T-helper 2 cell treated with Interferon-gamma antibody and Interleukin-4, amounts not matched to agents 5 μg/mL and 100 μg/mL, for 36 hours (primary cell): ENCODE data around the gene ESPNL.
"Not testable (repeated sequence)": the region's sequence is repeated elsewhere in the genome, so short reads cannot be mapped to it uniquely, and the experiment has no call there.

Experiments
- DNase-seq: peaks from one replicate; pipeline ENCODE4 v3.0.0; 2021; ENCODE audit warnings: low spot score
- H3K27ac Mint-ChIP-seq: one replicate; pipeline ENCODE4 v1.8.0; 2021; ENCODE audit warnings: mild to moderate bottlenecking, mixed read lengths
- H3K27me3 Mint-ChIP-seq: one replicate; pipeline ENCODE4 v1.8.0; 2021; ENCODE audit warnings: low read depth, mixed read lengths
- H3K36me3 Mint-ChIP-seq: one replicate; pipeline ENCODE4 v1.8.0; 2021; ENCODE audit warnings: low read depth, mixed read lengths
- H3K4me1 Mint-ChIP-seq: one replicate; pipeline ENCODE4 v1.8.0; 2021; ENCODE audit warnings: low read depth, mixed read lengths
- H3K4me3 Mint-ChIP-seq: one replicate; pipeline ENCODE4 v1.8.0; 2022; ENCODE audit warnings: mild to moderate bottlenecking, moderate library complexity, mixed read lengths
- H3K9me3 Mint-ChIP-seq: one replicate; pipeline ENCODE4 v1.8.0; 2021; ENCODE audit warnings: mixed read lengths

The ESPNL gene

DNA sequence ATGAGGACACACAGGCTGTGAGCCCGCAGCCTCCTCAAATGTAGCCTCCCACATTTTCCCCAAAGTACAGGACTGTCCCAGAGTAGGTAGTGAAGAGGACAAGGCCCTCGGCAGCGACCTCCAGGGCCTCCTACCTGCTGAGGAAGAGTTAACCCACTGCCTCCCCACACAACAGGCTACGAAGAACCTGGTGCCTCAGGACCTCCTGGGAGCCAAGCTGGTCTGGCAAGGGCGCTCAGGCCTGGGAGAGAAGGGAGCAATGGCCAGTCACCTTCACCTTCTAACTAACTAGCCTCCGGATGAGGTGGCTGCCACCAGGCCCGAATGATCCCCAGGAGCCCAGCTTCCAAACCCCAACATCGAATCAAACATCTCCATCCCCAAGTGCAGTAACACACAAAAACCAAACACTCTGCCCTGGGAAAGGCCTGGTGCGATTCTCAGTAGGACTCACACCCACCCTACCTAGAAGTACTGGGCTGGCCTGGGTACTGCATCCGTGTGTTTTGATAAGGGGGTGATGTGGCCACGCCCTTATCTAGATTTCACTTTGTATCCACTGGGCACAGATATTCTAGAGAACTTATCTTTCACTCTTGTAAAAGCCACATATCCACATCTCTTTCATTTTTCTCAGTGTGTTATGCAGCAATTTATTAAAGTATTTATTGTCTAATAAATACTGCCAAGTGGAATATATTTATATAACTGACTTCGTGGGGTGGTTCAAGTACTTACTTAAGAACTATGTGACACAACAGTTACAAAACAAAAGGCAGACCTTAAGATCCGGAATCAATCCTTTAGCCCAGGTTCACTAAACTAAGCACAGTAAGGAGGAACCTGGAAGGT lies 68.3 kb downstream of the ESPNL start:
- Mint-ChIP-seq H3K27ac (no peak overlapping the region), H3K4me3 (no peak overlapping the region), H3K27me3 (peaks cover 13% of the 10 kb centered on the region), H3K9me3 (no peaks in the 10 kb centered on the region), H3K36me3 (peaks cover 26% of the 10 kb centered on the region), H3K4me1 (no peaks in the 10 kb centered on the region)
- DNase-seq = no peak

DNA sequence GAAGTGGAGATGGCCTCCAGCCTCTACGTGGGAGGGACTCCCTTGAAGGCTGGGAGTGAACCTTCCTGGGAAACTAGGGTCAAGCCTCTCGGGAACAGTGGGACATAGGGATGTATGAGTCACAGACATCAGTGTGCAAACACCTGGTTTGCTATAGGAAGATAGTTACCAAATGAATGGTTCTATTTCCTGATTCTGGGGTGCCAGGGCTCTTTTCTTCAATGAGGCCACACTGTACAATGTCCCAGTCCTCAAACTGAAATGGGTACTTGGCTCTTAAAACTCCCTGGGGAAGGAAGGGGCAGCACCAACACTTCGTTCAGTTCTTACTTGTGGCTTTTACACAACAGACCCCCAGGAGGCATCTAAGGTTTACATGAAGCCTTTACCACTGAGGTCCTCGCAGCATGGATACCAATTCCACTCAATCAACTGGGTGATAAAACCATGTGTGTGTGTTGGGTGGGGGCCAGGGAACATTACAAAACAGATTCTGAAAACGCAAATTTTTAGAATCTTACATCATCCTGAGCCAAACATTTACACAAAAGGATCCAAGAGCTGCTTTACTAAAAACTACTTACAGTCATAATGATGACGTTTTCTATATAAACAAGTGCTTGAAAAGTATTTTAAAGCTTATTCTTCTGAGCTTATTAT lies 69.0 kb downstream of the ESPNL start:
- Mint-ChIP-seq H3K36me3 (peaks cover 33% of the 10 kb centered on the region), H3K4me3 (no peak overlapping the region), H3K4me1 (no peaks in the 10 kb centered on the region), H3K9me3 (no peaks in the 10 kb centered on the region), H3K27me3 (peaks cover 13% of the 10 kb centered on the region), H3K27ac (no peak overlapping the region)
- DNase-seq = no peak

DNA sequence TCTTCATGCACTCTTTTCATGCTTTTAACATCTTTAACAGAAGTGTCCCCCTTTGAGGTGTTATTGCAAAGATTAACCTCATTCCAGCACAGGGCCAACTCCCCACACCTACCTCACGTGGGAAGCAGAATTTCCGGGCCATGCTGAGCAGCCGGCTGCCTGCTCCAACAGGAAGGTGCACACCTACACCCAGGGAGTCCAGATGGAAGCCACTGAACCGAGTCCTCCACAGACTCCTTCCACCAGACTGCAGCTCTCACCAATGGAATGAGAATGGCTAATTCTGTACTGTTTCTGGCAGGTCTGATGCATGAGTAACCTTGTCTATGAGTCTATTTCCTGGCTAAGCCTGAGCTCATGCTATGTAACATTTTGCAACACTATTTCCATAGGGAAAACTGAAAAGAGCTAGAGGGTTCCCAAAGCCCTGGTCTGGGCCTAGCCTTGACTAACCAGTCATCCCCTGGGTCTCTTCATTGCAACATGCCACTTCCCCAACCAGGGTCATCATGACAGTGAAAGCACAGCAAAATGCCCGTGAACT lies 69.6 kb downstream of the ESPNL start:
- no peak for DNase-seq
- Mint-ChIP-seq H3K27me3 (peaks cover 8% of the 10 kb centered on the region), H3K36me3 (peaks cover 33% of the 10 kb centered on the region), H3K27ac (no peak overlapping the region), H3K4me1 (no peaks in the 10 kb centered on the region), H3K4me3 (no peak overlapping the region), H3K9me3 (no peaks in the 10 kb centered on the region)

DNA sequence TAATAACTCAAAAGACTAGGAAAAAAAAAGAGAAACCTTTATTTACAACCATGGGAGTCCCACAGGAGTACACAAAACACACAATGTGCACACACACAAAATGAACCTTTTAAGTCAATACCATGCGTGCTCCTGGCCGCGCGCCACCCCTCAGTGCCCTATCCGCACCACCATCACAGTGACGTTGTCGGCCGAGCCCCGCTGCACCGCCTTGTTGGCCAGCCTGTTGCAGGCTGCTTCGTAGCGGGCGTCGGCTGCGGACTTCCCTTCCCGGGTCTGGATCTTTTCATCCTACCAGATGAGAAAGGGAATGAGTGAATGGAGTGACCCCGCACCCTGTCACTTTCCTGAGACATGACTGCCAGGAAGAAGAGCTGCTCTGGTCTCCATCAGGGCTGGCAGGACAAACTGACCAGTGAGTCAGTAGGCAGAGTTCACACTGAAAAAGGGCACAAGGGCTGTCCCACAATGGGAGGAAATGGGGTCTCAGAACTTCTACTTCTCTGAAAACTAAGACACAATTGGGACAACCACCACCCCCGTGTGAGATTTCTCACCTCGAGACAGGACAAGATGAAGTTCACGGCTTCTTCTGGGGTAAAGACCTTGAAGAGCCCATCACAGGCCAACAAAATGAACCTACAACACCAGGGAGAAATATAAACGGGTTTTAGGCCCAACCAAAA lies 70.4 kb downstream of the ESPNL start:
- H3K9me3 Mint-ChIP-seq = no peaks in the 10 kb centered on the region
- DNase-seq = no peak
- H3K4me1 Mint-ChIP-seq = no peaks in the 10 kb centered on the region
- H3K27me3 Mint-ChIP-seq = peaks cover under 1% of the 10 kb centered on the region
- H3K27ac Mint-ChIP-seq = peak overlapping the region; percentile 11
- no peak overlapping the region for H3K4me3 Mint-ChIP-seq
- peaks cover 33% of the 10 kb centered on the region for H3K36me3 Mint-ChIP-seq

DNA sequence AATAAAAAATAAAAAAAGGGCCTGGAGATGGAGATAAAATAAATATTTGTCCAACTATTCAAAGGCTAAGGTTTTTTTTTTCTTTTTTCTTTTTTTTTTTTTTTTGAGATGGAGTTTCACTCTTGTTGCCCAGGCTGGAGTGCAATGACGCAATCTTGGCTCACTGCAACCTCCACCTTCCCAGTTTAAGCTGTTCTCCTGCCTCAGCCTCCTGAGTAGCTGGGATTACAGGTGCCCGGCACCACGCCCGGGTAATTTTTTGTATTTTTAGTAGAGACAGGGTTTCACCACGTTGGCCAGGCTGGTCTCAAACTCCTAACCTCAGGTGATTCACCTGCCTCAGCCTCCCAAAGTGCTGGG lies 70.9 kb downstream of the ESPNL start:
- H3K4me3 Mint-ChIP-seq, H3K4me1 Mint-ChIP-seq, H3K27me3 Mint-ChIP-seq, H3K9me3 Mint-ChIP-seq, H3K27ac Mint-ChIP-seq, DNase-seq: not testable (repeated sequence)
- peaks cover 36% of the 10 kb centered on the region for H3K36me3 Mint-ChIP-seq

DNA sequence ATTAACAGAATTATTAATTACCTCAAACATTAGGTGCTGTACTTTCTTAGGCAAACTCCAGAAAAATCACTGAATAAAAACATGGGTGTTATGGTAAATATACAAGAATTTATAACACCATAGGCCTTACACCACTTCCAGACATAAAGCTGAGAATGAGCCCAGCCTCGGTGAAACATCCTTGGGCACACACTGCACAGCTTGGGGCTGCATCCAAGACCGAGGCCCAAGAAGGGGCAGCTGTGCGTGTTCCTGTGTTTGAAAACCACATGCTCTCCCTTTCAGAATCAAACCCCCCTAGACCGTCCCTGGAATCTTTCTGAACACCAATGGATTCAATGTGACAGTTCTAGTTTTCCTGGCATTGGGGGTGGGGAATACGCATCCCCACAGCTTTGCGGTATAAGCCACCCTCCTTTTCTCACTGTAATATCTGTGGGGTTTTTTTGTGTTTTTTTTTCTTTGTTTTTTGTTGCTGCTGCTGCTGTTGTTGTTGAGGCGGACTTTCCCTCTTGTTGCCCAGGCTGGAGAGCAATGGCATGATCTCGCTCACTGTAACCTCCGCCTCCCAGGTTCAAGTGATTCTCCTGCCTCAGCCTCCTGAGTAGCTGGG lies 71.5 kb downstream of the ESPNL start:
- Mint-ChIP-seq H3K27ac (no peak overlapping the region), H3K27me3 (no peaks in the 10 kb centered on the region), H3K9me3 (no peaks in the 10 kb centered on the region), H3K4me1 (no peaks in the 10 kb centered on the region), H3K4me3 (no peak overlapping the region), H3K36me3 (peaks cover 39% of the 10 kb centered on the region)
- no peak for DNase-seq

DNA sequence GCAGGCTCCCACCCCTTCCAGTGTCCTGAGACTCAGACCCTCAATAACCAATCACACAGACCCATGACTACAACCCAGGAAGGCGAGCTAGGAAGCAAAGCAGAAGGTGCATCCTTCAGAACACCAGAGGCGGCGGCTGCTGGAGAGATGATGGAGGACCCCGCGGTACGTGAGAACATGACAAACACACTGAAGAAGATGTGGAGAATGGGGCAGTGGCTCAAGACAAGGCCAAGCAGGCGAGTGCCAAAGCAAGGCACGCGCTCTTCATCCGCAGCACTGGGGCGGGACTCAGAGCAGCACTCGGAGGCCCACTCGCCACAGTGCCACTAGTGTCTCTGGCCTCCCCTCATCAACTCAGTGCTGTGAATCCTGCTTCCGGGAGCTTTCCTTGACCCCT lies 72.3 kb downstream of the ESPNL start:
- Mint-ChIP-seq H3K27me3 (no peaks in the 10 kb centered on the region), H3K9me3 (no peaks in the 10 kb centered on the region), H3K27ac (peak overlapping the region; percentile 47), H3K4me1 (no peaks in the 10 kb centered on the region), H3K4me3 (no peak overlapping the region), H3K36me3 (peaks cover 45% of the 10 kb centered on the region)
- DNase-seq = no peak

DNA sequence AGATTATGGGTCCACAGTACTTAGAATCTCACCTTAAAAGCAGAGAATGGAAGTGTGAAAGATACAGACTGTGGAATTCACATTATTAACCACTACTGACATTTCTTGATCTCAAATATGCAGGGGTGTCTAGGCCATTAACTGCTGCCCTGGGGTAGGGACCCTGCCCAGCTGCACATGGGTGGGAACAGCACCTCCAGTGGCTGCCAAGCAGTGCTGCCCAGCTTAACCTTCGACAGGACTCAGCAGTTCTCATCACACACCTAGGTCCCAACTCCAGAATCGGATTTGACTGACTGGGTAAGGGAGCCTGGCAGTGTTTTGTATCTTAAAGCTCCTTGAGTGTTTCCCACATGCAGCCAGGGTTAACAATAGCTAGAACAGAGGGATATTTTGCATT lies 73.6 kb downstream of the ESPNL start:
- no peak overlapping the region for H3K4me3 Mint-ChIP-seq
- no peaks in the 10 kb centered on the region for H3K9me3 Mint-ChIP-seq
- H3K36me3 Mint-ChIP-seq = peaks cover 46% of the 10 kb centered on the region
- no peaks in the 10 kb centered on the region for H3K4me1 Mint-ChIP-seq
- no peak overlapping the region for H3K27ac Mint-ChIP-seq
- no peak for DNase-seq
- H3K27me3 Mint-ChIP-seq = no peaks in the 10 kb centered on the region

DNA sequence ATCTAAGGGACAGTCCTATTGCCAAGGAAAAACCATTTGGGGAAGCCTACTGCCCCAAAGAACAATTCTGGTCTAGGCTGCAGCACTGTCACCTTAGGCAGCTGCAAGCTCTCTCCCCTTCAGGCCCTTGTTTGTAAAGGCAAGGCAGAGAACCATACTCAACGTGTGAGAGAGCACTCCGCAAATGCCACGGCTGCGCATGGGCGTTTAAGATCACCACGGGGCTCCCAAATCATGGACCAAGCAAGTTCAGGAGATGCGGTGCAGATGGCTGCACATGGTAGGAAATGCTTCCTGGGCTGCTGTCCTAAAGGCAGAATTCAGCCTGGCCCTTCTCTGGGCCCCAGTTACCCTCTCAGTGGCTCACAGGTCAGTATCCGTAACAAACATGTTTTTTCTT lies 74.2 kb downstream of the ESPNL start:
- Mint-ChIP-seq H3K9me3 (no peaks in the 10 kb centered on the region), H3K4me3 (no peak overlapping the region), H3K4me1 (no peaks in the 10 kb centered on the region), H3K27me3 (no peaks in the 10 kb centered on the region), H3K36me3 (peaks cover 52% of the 10 kb centered on the region), H3K27ac (no peak overlapping the region)
- no peak for DNase-seq

DNA sequence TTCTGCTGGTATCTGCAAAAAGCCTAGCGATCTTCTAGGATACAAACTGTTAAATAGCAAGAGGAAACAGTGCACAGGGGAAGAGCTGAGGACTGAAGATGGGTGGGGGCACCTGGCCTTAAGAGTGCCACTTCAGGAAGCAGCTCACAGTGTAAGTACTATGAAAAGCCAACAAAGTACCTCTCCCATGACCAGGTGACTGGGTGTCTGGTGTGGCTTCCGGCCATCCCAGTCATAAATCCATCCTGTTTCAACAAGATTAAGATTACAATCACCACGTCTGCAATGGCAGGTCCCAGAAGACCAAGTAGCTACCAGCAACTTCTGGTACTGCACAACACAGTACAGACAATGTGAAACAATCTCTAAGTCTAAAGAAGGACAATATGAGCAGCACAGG lies 74.6 kb downstream of the ESPNL start:
- Mint-ChIP-seq H3K4me1 (no peaks in the 10 kb centered on the region), H3K27ac (no peak overlapping the region)

DNA sequence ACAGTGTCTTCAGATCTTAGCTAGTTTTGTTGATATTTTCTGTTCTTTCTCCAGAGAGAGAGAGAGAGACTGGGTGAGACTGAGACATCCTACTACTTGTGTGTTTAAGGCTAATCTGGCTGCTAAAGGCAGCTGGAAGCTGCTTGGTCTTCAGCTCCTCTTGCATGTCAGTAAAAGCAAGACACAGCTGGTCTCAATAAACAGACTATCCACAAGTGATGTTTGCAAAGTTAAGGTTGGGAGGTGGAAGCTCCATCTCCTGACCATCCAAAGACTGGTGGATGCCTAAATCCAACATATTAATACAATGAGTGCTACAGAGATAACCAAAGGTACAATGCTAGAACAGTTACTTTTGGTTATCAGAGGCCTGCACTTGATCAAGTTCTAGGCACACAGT lies 76.5 kb downstream of the ESPNL start:
- Mint-ChIP-seq H3K27ac (peak overlapping the region; percentile 5), H3K9me3 (no peaks in the 10 kb centered on the region), H3K4me1 (no peaks in the 10 kb centered on the region), H3K36me3 (peaks cover 59% of the 10 kb centered on the region), H3K27me3 (no peaks in the 10 kb centered on the region), H3K4me3 (no peak overlapping the region)
- DNase-seq = no peak

More for the DNA sequence above, 74.6 kb downstream of the ESPNL start:
- DNase-seq = no peak
- Mint-ChIP-seq H3K4me3 (no peak overlapping the region), H3K9me3 (no peaks in the 10 kb centered on the region), H3K36me3 (peaks cover 55% of the 10 kb centered on the region), H3K27me3 (no peaks in the 10 kb centered on the region)

DNA sequence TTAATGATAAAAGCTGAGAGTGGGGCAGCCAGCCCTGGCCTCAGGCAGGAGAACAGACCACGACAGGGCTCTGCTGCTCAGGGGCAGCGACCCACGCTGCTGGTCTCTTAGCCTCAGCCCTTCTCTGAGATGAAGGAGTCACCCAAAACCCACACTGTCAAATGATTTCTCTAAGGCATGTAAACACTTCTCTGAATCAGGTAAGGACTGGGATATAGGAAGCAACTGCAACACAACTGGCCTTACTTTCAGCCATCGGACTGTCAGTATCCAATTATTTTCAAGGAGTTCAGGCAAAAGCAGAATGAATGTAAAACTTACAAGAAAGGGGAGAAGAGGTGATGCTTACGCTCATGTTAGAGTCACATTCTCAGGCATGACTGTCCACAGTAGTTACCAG lies 80.4 kb downstream of the ESPNL start:
- Mint-ChIP-seq H3K9me3 (no peaks in the 10 kb centered on the region), H3K36me3 (peaks cover 61% of the 10 kb centered on the region), H3K27me3 (no peaks in the 10 kb centered on the region), H3K27ac (no peak overlapping the region), H3K4me3 (no peak overlapping the region), H3K4me1 (no peaks in the 10 kb centered on the region)
- DNase-seq = no peak

DNA sequence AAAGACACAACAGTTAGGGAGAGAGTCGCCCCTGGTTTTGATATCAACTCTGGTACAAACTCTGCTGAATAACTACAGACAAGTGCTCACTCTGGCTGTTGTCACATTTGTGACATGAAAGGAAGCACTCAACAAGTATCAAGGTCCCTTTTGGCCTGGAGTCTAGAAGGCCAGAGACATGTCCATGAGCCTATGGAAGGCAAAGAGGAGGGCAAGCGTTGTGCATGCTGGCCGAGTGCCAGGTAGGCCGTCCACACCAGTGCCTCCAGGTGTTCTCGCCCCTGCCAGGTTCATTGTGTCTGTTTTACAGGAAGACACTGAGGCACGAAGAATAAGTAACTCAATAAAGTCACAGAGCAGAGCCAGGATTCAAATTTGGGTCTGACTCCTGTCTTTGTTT lies 82.2 kb downstream of the ESPNL start:
- H3K36me3 Mint-ChIP-seq = peaks cover 63% of the 10 kb centered on the region

More for the DNA sequence above, 82.2 kb downstream of the ESPNL start:
- no peak for DNase-seq
- H3K4me1 Mint-ChIP-seq = no peaks in the 10 kb centered on the region
- H3K4me3 Mint-ChIP-seq = no peak overlapping the region
- H3K27me3 Mint-ChIP-seq = no peaks in the 10 kb centered on the region
- H3K9me3 Mint-ChIP-seq = no peaks in the 10 kb centered on the region
- no peak overlapping the region for H3K27ac Mint-ChIP-seq
